H1 (cell line): ENCODE results near the gene ADAMTS9. TPM values are rescaled to one million over a fixed set of nuclear protein-coding genes. Genes with fewer than 3 reads are reported as not detected.

Experiments used
- CTCF ChIA-PET: fragments of 300-600 bp; sonication (Branson Sonifier 250); formaldehyde crosslinking; loops from one replicate; lab custom pipeline; 2021; ENCODE audit not compliant: partially characterized antibody; lab: Charles Lee
- POLR2A ChIA-PET: fragments of 300-600 bp; sonication (Branson Sonifier 250); formaldehyde crosslinking; loops from one replicate; lab custom pipeline; 2021; ENCODE audit warnings: inconsistent platforms; ENCODE audit not compliant: partially characterized antibody; lab: Charles Lee
- DNase-seq, 2 experiments: peaks; one replicate each; pipeline versions ENCODE4 v3.0.0 to v3.0.0-alpha.2; 2010 to 2022; ENCODE audit warnings: low spot score in 2 of 2, low read depth in 1 of 2, mixed read lengths in 1 of 2
- FAIRE-seq: peaks from 2 replicates; lab custom pipeline; 2011; peaks lifted over from hg19 to GRCh38; lab: Jason Lieb, UNC
- H2AFZ ChIP-seq: 2 replicates; pipeline ENCODE4 v1.8.1; 2012; ENCODE audit warnings: low read length, inconsistent platforms
- H2AK5ac ChIP-seq: 2 replicates; pipeline ENCODE4 v1.6.1; 2013; ENCODE audit warnings: low read depth, low read length
- H2BK120ac ChIP-seq: replicated peaks from 2 replicates; pipeline ENCODE3; 2013; ENCODE audit warnings: low read depth, low read length, inconsistent platforms
- H2BK12ac ChIP-seq: 2 replicates; pipeline ENCODE4 v1.6.1; 2013; ENCODE audit warnings: low read depth, low read length
- H2BK15ac ChIP-seq: 2 replicates; pipeline ENCODE4 v1.6.1; 2013; ENCODE audit warnings: low read length
- H2BK20ac ChIP-seq: 2 replicates; pipeline ENCODE4 v1.6.1; 2013; ENCODE audit warnings: low read length
- H2BK5ac ChIP-seq: 2 replicates; pipeline ENCODE4 v1.6.1; 2013; ENCODE audit warnings: low read depth, low read length
- H3K14ac ChIP-seq: 2 replicates; pipeline ENCODE4 v1.6.1; 2013; ENCODE audit warnings: inconsistent platforms; ENCODE audit not compliant: insufficient read length
- H3K18ac ChIP-seq: 2 replicates; pipeline ENCODE4 v1.6.1; 2013; ENCODE audit warnings: low read length; ENCODE audit errors: extremely low read depth
- H3K23ac ChIP-seq: 2 replicates; pipeline ENCODE4 v1.6.1; 2013; ENCODE audit warnings: inconsistent platforms; ENCODE audit not compliant: insufficient read length
- H3K23me2 ChIP-seq: 2 replicates; pipeline ENCODE4 v1.6.1; 2013; ENCODE audit warnings: low read depth, low read length
- H3K27ac ChIP-seq: 2 replicates; pipeline ENCODE4 v1.6.1; 2011; ENCODE audit warnings: low read depth, low read length, inconsistent platforms
- H3K27me3 ChIP-seq, 4 experiments: replicated peaks in 1 of 4; 1 replicate in 1 of 4; 2 replicates in 3 of 4; pipeline versions ENCODE4 v1.6.1 to v1.8.1; 2011 to 2013; ENCODE audit warnings: low read length in 3 of 4, mild to moderate bottlenecking in 3 of 4, inconsistent platforms in 2 of 4, mixed read lengths in 2 of 4, moderate library complexity in 1 of 4; ENCODE audit not compliant: control insufficient read depth in 3 of 4, insufficient read depth in 3 of 4; ENCODE audit errors: extremely low read depth in 1 of 4
- H3K36me3 ChIP-seq, 4 experiments: 2 replicates each; pipeline versions ENCODE4 v1.6.1 to v1.8.1; 2011 to 2013; ENCODE audit warnings: mild to moderate bottlenecking in 4 of 4, low read length in 3 of 4, moderate library complexity in 2 of 4, control low read depth in 1 of 4, inconsistent platforms in 1 of 4; ENCODE audit not compliant: insufficient read depth in 4 of 4, control insufficient read depth in 2 of 4
- H3K4ac ChIP-seq: replicated peaks from 2 replicates; pipeline ENCODE3; 2013; ENCODE audit warnings: low read length, low read depth, mixed read lengths, inconsistent platforms; ENCODE audit not compliant: insufficient read length
- H3K4me1 ChIP-seq, 4 experiments: replicated peaks in 1 of 4; 1 replicate in 1 of 4; 2 replicates in 3 of 4; pipeline versions ENCODE4 v1.6.1 to v1.8.1; 2011 to 2013; ENCODE audit warnings: low read length in 3 of 4, inconsistent platforms in 2 of 4, mixed read lengths in 1 of 4; ENCODE audit not compliant: insufficient read depth in 4 of 4, control insufficient read depth in 3 of 4
- H3K4me2 ChIP-seq, 2 experiments: 2 replicates each; pipeline versions ENCODE4 v1.6.1 to v1.8.1; 2011 to 2013; ENCODE audit warnings: low read depth in 2 of 2, low read length in 2 of 2, control low read depth in 1 of 2, inconsistent platforms in 1 of 2, mild to moderate bottlenecking in 1 of 2; ENCODE audit not compliant: insufficient read depth in 1 of 2
- H3K4me3 ChIP-seq, 4 experiments: fragments of 200-600, 300-600 bp in 1 of 4; sonication (generic), shearing (Covaris generic), sonication (Bioruptor Twin) in 1 of 4; 2 replicates each; pipeline versions ENCODE4 v1.5.1 to v1.8.1; 2011 to 2016; ENCODE audit warnings: low read length in 4 of 4, low read depth in 3 of 4, control low read depth in 2 of 4, inconsistent platforms in 2 of 4, mild to moderate bottlenecking in 2 of 4, mixed read lengths in 1 of 4, moderate library complexity in 1 of 4; ENCODE audit not compliant: insufficient read depth in 2 of 4; ENCODE audit errors: extremely low read depth in 1 of 4
- H3K56ac ChIP-seq: replicated peaks from 2 replicates; pipeline ENCODE3; 2013; ENCODE audit warnings: low read depth, mild to moderate bottlenecking, mixed read lengths, low read length, inconsistent platforms; ENCODE audit not compliant: insufficient read length
- H3K79me1 ChIP-seq: 2 replicates; pipeline ENCODE4 v1.6.1; 2013; ENCODE audit warnings: low read depth, low read length, control low read depth
- H3K79me2 ChIP-seq, 2 experiments: 2 replicates each; pipeline versions ENCODE4 v1.6.1 to v1.8.1; 2012 to 2013; ENCODE audit warnings: low read length in 2 of 2, mild to moderate bottlenecking in 2 of 2, inconsistent platforms in 1 of 2; ENCODE audit not compliant: insufficient read depth in 2 of 2, control insufficient read depth in 1 of 2
- H3K9ac ChIP-seq, 4 experiments: replicated peaks in 1 of 4; 1 replicate in 1 of 4; 2 replicates in 3 of 4; pipeline versions ENCODE4 v1.6.1 to v1.8.1; 2011 to 2013; ENCODE audit warnings: low read depth in 3 of 4, low read length in 3 of 4, control low read depth in 2 of 4, mild to moderate bottlenecking in 2 of 4, moderate library complexity in 2 of 4, inconsistent platforms in 1 of 4; ENCODE audit errors: extremely low read depth in 1 of 4
- H3K9me3 ChIP-seq, 2 experiments: 2 replicates each; pipeline versions ENCODE4 v1.6.1 to v1.8.1; 2012 to 2013; ENCODE audit warnings: mild to moderate bottlenecking in 2 of 2, moderate library complexity in 2 of 2, control low read depth in 1 of 2, inconsistent platforms in 1 of 2, low read depth in 1 of 2, low read length in 1 of 2, mixed read lengths in 1 of 2; ENCODE audit not compliant: insufficient read depth in 2 of 2
- H4K20me1 ChIP-seq, 2 experiments: replicated peaks in 1 of 2; 2 replicates each; pipeline versions ENCODE3 to v1.8.1; 2011 to 2013; ENCODE audit warnings: inconsistent platforms in 2 of 2, low read length in 2 of 2, mild to moderate bottlenecking in 1 of 2; ENCODE audit not compliant: insufficient read depth in 2 of 2, control insufficient read depth in 1 of 2
- H4K5ac ChIP-seq: 2 replicates; pipeline ENCODE4 v1.6.1; 2013; ENCODE audit warnings: low read length, low read depth, mixed read lengths, inconsistent platforms; ENCODE audit not compliant: insufficient read length
- H4K8ac ChIP-seq: 2 replicates; pipeline ENCODE4 v1.8.0; 2013; ENCODE audit warnings: mild to moderate bottlenecking, moderate library complexity, low read length, inconsistent platforms; ENCODE audit not compliant: insufficient read depth; ENCODE audit errors: extremely low read depth
- H4K91ac ChIP-seq: replicated peaks from 2 replicates; pipeline ENCODE3; 2013; ENCODE audit warnings: low read length, mixed read lengths, inconsistent platforms; ENCODE audit not compliant: insufficient read length
- HDAC2 ChIP-seq, 2 experiments: fragments of 300-600 bp in 1 of 2; sonication (generic) in 1 of 2; IDR thresholded peaks; 2 replicates each; pipeline ENCODE4 v1.6.1; 2011 to 2012; ENCODE audit warnings: low read depth in 2 of 2, low read length in 2 of 2, mild to moderate bottlenecking in 2 of 2, moderate library complexity in 2 of 2, borderline replicate concordance in 1 of 2, inconsistent platforms in 1 of 2
- KDM1A ChIP-seq: fragments of 200-600, 300-600 bp; sonication (generic); IDR thresholded peaks from 2 replicates; pipeline ENCODE4 v1.7.1; 2016; ENCODE audit warnings: mild to moderate bottlenecking, low read length, borderline replicate concordance
- TBP ChIP-seq: IDR thresholded peaks from 2 replicates; pipeline ENCODE4 v1.6.1; 2011; ENCODE audit warnings: low read depth, low read length, improper control_type of control experiment
- WGBS, 2 experiments: shearing (Covaris generic) in 1 of 2; methylation state at CpG; one replicate each; pipeline versions ENCODE4 v1.1.6 to v1.1.7; 2013 to 2015; ENCODE audit warnings: low lambda C conversion rate in 2 of 2, mixed read lengths in 2 of 2, inconsistent platforms in 1 of 2, low coverage in 1 of 2, missing lambda C conversion rate in 1 of 2; ENCODE audit not compliant: insufficient replicate concordance in 2 of 2, insufficient coverage in 1 of 2, insufficient read length in 1 of 2; ENCODE audit errors: extremely low coverage in 1 of 2, missing lambda C conversion rate in 1 of 2; 5-methylcytosine and 5-hydroxymethylcytosine counted together
- polyA plus RNA-seq, 7 experiments: library from polyadenylated mRNA; depleted of rRNA in 3 of 7; stranded (reverse) in 5 of 7; unstranded in 2 of 7; fragments of >200 nt in 5 of 7; fragments of 200-250 nt in 2 of 7; gene quantifications; 1 replicate in 5 of 7; 2 replicates in 1 of 7; 4 replicates in 1 of 7; pipeline versions ENCODE4 v1.2.1 to v1.2.3, GENCODE V29; 2011 to 2013; ENCODE audit warnings: missing spikeins in 2 of 7, mixed read lengths in 2 of 7
- total RNA-seq: library from RNA; stranded (reverse); fragmentation: NEBNext Ultra II Directional; extraction: Animal tissue kit (Norgen Biotek cat#: 25700); gene quantifications from 2 replicates; pipeline ENCODE4 v1.2.1, GENCODE V29; 2021

The ADAMTS9 gene
- total and polyA plus RNA-seq, 2 of the 8 experiments (the other 6 are each of a cell fraction or from before 2014, with no cell fraction given), result 0.20 to 0.41 TPM

- Histone ChIP-seq H3K4me3 (no peak overlapping the region), H2AK5ac (no peak overlapping the region), H3K9me3 (peaks cover 0 to 4% of the 10 kb centered on the region in 2 experiments; a peak in 1 of 4 replicates), H3K23ac (no peak overlapping the region), H4K20me1 (no peaks in the 10 kb centered on the region), H3K27me3 (no peaks in the 10 kb centered on the region), H3K36me3 (no peaks in the 10 kb centered on the region), H4K91ac (no peak overlapping the region), H2BK15ac (no peak overlapping the region), H2BK12ac (no peak overlapping the region), H3K18ac (no peak overlapping the region), H2AFZ (no peak overlapping the region), H3K4ac (no peak overlapping the region), H3K27ac (no peak overlapping the region), H3K79me2 (no peaks in the 10 kb centered on the region), H3K4me1 (0 out of 7 replicates have a peak, but pooled peaks cover 0 to 1% (median 0%) of the 10 kb centered on the region in 4 experiments), H2BK20ac (no peak overlapping the region), H4K5ac (no peak overlapping the region), H3K9ac (no peak overlapping the region), H2BK120ac (no peak overlapping the region), H3K4me2 (no peak overlapping the region), H2BK5ac (no peak overlapping the region), H4K8ac (no peak overlapping the region), H3K79me1 (no peaks in the 10 kb centered on the region), H3K23me2 (no peaks in the 10 kb centered on the region), H3K14ac (no peak overlapping the region), H3K56ac (no peak overlapping the region)
- WGBS, 2 experiments, result 89% methylated on average over 4 of the region's 4 CpGs; no CpG with 5 or more reads in 1 of the 2 experiments
- POLR2A ChIA-PET, result no interaction called here
- DNase-seq (no peak), FAIRE-seq (no peak)
- CTCF ChIA-PET, result no interaction called here
- TF ChIP-seq HDAC2 (IDR thresholded peaks at IDR 0.05; ENCODE audit: borderline replicate concordance in 1 of 2, low read depth in 2 of 2, low read length in 2 of 2) (0 out of 4 replicates have a peak, but pooled peaks of 1 of the 2 experiments have one; percentile 54), TBP (no peak), KDM1A (peak; percentile 69; the same call in 1 of the 2 replicates)
- TF ChIP-seq, all 59 proteins: peak for 2
These were observed 29.8 kb downstream of the ADAMTS9 start for GRCh38 chr3:64658001-64658400.
